Vagina (tissue), 2 donors: ENCODE measurements around the gene LAMB3.

ENCODE experiments used
- POLR2A ChIP-seq, 2 donors: fragments of 450-650 bp; IDR thresholded peaks; one replicate each; pipeline ENCODE4 v1.6.1; 2017; ENCODE audit warnings: antibody characterized with exemption in 2 of 2, mild to moderate bottlenecking in 2 of 2, moderate library complexity in 2 of 2
- TF ChIP-seq, protein P1 (sequence below), 3 experiments: fragments of 450-650 bp in 2 of 3; fragments of 200-600 bp in 1 of 3; sonication (generic) in 1 of 3; IDR thresholded peaks; one replicate each; pipeline ENCODE4 v1.5.1; 2017 to 2019; ENCODE audit warnings: antibody characterized with exemption in 3 of 3, mild to moderate bottlenecking in 2 of 3, moderate library complexity in 2 of 3

DNA sequence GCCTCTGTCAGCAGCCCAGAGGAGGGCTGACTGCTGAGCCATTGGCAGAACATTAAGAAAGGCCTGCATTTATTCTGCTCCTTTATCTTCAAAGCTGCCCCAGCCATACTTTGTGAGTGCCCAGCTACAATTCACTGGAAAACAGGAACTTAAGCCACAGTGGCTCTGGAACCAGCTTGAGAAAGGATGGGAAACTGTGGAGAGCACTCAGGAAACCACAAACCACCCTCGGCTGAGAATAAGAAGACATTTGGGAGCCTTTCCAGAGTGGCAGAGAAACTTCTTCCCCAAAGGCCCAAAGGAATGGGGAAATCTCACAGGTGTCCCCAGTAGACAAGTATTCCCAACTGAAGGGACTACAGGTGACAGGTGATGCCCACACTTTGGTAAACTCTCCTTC is 1.8 kb downstream of the LAMB3 start:
- TF ChIP-seq, protein P1, sequence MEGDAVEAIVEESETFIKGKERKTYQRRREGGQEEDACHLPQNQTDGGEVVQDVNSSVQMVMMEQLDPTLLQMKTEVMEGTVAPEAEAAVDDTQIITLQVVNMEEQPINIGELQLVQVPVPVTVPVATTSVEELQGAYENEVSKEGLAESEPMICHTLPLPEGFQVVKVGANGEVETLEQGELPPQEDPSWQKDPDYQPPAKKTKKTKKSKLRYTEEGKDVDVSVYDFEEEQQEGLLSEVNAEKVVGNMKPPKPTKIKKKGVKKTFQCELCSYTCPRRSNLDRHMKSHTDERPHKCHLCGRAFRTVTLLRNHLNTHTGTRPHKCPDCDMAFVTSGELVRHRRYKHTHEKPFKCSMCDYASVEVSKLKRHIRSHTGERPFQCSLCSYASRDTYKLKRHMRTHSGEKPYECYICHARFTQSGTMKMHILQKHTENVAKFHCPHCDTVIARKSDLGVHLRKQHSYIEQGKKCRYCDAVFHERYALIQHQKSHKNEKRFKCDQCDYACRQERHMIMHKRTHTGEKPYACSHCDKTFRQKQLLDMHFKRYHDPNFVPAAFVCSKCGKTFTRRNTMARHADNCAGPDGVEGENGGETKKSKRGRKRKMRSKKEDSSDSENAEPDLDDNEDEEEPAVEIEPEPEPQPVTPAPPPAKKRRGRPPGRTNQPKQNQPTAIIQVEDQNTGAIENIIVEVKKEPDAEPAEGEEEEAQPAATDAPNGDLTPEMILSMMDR (IDR thresholded peaks at IDR 0.05), result no peak
- no peak for TF ChIP-seq POLR2A (IDR thresholded peaks at IDR 0.05)
